NB4 (cell line): ENCODE measurements around the gene TRAPPC12.
"Not testable (repeated sequence)": the region's sequence is repeated elsewhere in the genome, so short reads cannot be mapped to it uniquely, and the experiment has no call there.

ENCODE experiments used
- CTCF ChIP-seq: IDR thresholded peaks from one replicate; pipeline ENCODE4 v1.5.1; 2012; ENCODE audit warnings: low read depth, low read length
- MAX ChIP-seq: IDR thresholded peaks from 2 replicates; pipeline ENCODE4 v1.6.1; 2011; ENCODE audit warnings: low read depth, low read length
- POLR2A ChIP-seq: IDR thresholded peaks from 2 replicates; pipeline ENCODE4 v1.6.1; 2011; ENCODE audit warnings: mild to moderate bottlenecking; ENCODE audit not compliant: insufficient read length; ENCODE audit errors: extremely low read depth

- TF ChIP-seq CTCF, POLR2A, MAX: not testable (repeated sequence)
Observed at GRCh38 chr2:3496708-3497080, 117.2 kb downstream of the TRAPPC12 start.
